HepG2 (cell line): Measurements from ENCODE around the gene HMBS. TPM values are rescaled to one million over a fixed set of nuclear protein-coding genes. Genes with fewer than 3 reads are reported as not detected.

Experiments
- FOXA1 ChIP-seq, 2 experiments: fragments of 450-650 bp in 1 of 2; sonication (generic) in 1 of 2; formaldehyde crosslinking in 1 of 2; IDR thresholded peaks; 2 replicates each; pipeline versions ENCODE4 v1.4.0 to v1.6.1; 2016 to 2020; ENCODE audit warnings: missing genetic modification reagents in 1 of 2
- KAT2B ChIP-seq: fragments of 150-350 bp; IDR thresholded peaks from 2 replicates; pipeline ENCODE4 v1.6.1; 2014; ENCODE audit warnings: low read depth, low read length, borderline replicate concordance
- MAFK ChIP-seq, 2 experiments: IDR thresholded peaks in 1 of 2; conservative IDR thresholded peaks in 1 of 2; 2 replicates each; pipeline ENCODE4 v1.6.1; 2011; ENCODE audit warnings: improper control_type of control experiment in 2 of 2, low read length in 2 of 2
- SNAPC2 ChIP-seq: sonication (generic); formaldehyde crosslinking; IDR thresholded peaks from 2 replicates; pipeline ENCODE4 v1.8.1; 2022; ENCODE audit warnings: mild to moderate bottlenecking, missing genetic modification reagents
- TBX2 ChIP-seq: sonication (generic); formaldehyde crosslinking; IDR thresholded peaks from 2 replicates; pipeline ENCODE4 v1.5.0; 2020; ENCODE audit warnings: missing genetic modification reagents, mild to moderate bottlenecking, borderline replicate concordance
- ZFAT ChIP-seq: sonication (generic); formaldehyde crosslinking; conservative IDR thresholded peaks from 2 replicates; pipeline ENCODE4 v1.8.1; 2023; ENCODE audit warnings: missing genetic modification reagents, inconsistent platforms
- ZNF609 ChIP-seq: sonication (generic); formaldehyde crosslinking; IDR thresholded peaks from 2 replicates; pipeline ENCODE4 v1.4.0; 2020; ENCODE audit warnings: mild to moderate bottlenecking, missing genetic modification reagents, borderline replicate concordance
- ZNF629 ChIP-seq: sonication (generic); formaldehyde crosslinking; conservative IDR thresholded peaks from 2 replicates; pipeline ENCODE4 v1.5.0; 2020; ENCODE audit warnings: missing genetic modification reagents
- ZNF652 ChIP-seq: IDR thresholded peaks from 2 replicates; pipeline ENCODE4 v1.6.1; 2016; ENCODE audit warnings: low read depth, borderline replicate concordance
- polyA plus RNA-seq, 8 experiments: library from polyadenylated mRNA; depleted of rRNA in 3 of 8; stranded (reverse) in 7 of 8; unstranded in 1 of 8; fragments of >200 nt; fragmentation: Illumina TruSeq in 4 of 8; extraction: Trizol in 4 of 8; gene quantifications; 2 replicates each; pipeline versions ENCODE4 v1.2.1 to v1.2.3, GENCODE V29; 2011 to 2016; ENCODE audit warnings: low read depth in 4 of 8, missing spikeins in 1 of 8, mixed read lengths in 1 of 8; ENCODE audit not compliant: insufficient read depth in 1 of 8
- total RNA-seq, 5 experiments: library from RNA; depleted of rRNA; stranded (reverse); fragments of >200 nt; fragmentation: Illumina TruSeq; extraction: Trizol; gene quantifications; 2 replicates each; pipeline ENCODE4 v1.2.3, GENCODE V29; 2016; ENCODE audit warnings: low read depth in 1 of 5
- TF ChIP-seq, protein P1 (sequence below): sonication (generic); formaldehyde crosslinking; IDR thresholded peaks from 2 replicates; pipeline ENCODE4 v1.5.0; 2020; ENCODE audit warnings: mild to moderate bottlenecking, missing genetic modification reagents, borderline replicate concordance
- TF ChIP-seq, protein P2 (sequence below): sonication (generic); formaldehyde crosslinking; IDR thresholded peaks from 2 replicates; pipeline ENCODE4 v1.4.0; 2020; ENCODE audit warnings: mild to moderate bottlenecking, missing genetic modification reagents
- TF ChIP-seq, protein P3 (sequence below): sonication (generic); formaldehyde crosslinking; IDR thresholded peaks from 2 replicates; pipeline ENCODE4 v1.5.1; 2020; ENCODE audit warnings: missing genetic modification reagents, mild to moderate bottlenecking, borderline replicate concordance

Gene HMBS
- total and polyA plus RNA-seq, 2 of the 13 experiments (the other 11 are each of a cell fraction or from before 2014, with no cell fraction given) = 9.4 to 46.9 TPM

DNA sequence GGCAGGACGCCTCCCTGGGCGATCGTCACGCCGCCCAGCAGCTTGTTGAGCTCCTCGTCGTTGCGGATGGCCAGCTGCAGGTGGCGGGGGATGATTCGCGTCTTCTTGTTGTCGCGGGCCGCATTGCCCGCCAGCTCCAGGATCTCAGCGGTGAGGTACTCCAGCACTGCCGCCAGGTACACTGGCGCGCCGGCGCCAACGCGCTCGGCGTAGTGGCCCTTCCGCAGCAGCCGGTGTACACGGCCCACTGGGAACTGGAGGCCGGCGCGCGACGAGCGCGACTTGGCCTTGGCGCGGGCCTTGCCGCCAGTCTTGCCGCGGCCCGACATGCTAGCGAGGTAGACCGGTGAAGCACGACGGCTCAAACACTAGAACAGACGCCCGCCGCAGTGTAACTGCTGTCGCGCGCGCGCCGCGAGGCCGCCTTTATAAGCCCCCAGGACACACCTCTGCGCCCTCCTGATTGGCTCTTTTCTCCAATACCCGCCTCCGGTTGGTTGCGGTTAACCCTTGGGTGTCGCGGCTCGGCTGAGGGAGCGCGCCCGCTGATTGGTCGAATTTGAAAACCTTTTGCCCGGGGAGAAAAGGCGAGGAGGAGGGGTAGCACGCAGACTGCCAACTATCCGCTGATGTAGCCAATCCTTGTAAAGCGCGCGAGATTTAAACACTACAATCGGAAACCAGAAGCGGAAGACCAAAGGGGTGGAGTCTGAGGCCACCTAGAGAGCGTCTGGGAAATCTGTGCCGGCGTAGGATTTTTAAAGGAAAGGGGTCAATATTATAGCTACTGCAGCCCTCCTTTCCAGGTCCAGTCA is 10.6 kb downstream of the HMBS start (continued):
- TF ChIP-seq, protein P1, sequence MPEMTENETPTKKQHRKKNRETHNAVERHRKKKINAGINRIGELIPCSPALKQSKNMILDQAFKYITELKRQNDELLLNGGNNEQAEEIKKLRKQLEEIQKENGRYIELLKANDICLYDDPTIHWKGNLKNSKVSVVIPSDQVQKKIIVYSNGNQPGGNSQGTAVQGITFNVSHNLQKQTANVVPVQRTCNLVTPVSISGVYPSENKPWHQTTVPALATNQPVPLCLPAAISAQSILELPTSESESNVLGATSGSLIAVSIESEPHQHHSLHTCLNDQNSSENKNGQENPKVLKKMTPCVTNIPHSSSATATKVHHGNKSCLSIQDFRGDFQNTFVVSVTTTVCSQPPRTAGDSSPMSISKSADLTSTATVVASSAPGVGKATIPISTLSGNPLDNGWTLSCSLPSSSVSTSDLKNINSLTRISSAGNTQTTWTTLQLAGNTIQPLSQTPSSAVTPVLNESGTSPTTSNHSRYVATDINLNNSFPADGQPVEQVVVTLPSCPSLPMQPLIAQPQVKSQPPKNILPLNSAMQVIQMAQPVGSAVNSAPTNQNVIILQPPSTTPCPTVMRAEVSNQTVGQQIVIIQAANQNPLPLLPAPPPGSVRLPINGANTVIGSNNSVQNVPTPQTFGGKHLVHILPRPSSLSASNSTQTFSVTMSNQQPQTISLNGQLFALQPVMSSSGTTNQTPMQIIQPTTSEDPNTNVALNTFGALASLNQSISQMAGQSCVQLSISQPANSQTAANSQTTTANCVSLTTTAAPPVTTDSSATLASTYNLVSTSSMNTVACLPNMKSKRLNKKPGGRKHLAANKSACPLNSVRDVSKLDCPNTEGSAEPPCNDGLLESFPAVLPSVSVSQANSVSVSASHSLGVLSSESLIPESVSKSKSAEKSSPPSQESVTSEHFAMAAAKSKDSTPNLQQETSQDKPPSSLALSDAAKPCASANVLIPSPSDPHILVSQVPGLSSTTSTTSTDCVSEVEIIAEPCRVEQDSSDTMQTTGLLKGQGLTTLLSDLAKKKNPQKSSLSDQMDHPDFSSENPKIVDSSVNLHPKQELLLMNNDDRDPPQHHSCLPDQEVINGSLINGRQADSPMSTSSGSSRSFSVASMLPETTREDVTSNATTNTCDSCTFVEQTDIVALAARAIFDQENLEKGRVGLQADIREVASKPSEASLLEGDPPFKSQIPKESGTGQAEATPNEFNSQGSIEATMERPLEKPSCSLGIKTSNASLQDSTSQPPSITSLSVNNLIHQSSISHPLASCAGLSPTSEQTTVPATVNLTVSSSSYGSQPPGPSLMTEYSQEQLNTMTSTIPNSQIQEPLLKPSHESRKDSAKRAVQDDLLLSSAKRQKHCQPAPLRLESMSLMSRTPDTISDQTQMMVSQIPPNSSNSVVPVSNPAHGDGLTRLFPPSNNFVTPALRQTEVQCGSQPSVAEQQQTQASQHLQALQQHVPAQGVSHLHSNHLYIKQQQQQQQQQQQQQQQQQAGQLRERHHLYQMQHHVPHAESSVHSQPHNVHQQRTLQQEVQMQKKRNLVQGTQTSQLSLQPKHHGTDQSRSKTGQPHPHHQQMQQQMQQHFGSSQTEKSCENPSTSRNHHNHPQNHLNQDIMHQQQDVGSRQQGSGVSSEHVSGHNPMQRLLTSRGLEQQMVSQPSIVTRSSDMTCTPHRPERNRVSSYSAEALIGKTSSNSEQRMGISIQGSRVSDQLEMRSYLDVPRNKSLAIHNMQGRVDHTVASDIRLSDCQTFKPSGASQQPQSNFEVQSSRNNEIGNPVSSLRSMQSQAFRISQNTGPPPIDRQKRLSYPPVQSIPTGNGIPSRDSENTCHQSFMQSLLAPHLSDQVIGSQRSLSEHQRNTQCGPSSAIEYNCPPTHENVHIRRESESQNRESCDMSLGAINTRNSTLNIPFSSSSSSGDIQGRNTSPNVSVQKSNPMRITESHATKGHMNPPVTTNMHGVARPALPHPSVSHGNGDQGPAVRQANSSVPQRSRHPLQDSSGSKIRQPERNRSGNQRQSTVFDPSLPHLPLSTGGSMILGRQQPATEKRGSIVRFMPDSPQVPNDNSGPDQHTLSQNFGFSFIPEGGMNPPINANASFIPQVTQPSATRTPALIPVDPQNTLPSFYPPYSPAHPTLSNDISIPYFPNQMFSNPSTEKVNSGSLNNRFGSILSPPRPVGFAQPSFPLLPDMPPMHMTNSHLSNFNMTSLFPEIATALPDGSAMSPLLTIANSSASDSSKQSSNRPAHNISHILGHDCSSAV (CRISPR knock-in tag) = peak; percentile 79
- TF ChIP-seq, protein P2, sequence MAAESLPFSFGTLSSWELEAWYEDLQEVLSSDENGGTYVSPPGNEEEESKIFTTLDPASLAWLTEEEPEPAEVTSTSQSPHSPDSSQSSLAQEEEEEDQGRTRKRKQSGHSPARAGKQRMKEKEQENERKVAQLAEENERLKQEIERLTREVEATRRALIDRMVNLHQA (CRISPR knock-in tag) = no peak
- TF ChIP-seq ZNF629 (CRISPR knock-in tag) = no peak
- TF ChIP-seq TBX2 = peak; percentile 86
- TF ChIP-seq MAFK (conservative IDR thresholded peaks at IDR 0.05 in 1 of 2, IDR thresholded peaks at IDR 0.05 in 1 of 2; ENCODE audit: low read length in 2 of 2) = peak in 1 of 2 experiments; percentile 47; a peak in 1 of 4 replicates
- peak; percentile 99 for TF ChIP-seq ZNF652
- TF ChIP-seq FOXA1 (IDR thresholded peaks at IDR 0.05) = no peak
- no peak for TF ChIP-seq FOXA1 (CRISPR knock-in tag; IDR thresholded peaks at IDR 0.05)
- peak; percentile 71; the same call in 1 of the 2 replicates for TF ChIP-seq SNAPC2 (CRISPR knock-in tag)
- TF ChIP-seq, protein P3, sequence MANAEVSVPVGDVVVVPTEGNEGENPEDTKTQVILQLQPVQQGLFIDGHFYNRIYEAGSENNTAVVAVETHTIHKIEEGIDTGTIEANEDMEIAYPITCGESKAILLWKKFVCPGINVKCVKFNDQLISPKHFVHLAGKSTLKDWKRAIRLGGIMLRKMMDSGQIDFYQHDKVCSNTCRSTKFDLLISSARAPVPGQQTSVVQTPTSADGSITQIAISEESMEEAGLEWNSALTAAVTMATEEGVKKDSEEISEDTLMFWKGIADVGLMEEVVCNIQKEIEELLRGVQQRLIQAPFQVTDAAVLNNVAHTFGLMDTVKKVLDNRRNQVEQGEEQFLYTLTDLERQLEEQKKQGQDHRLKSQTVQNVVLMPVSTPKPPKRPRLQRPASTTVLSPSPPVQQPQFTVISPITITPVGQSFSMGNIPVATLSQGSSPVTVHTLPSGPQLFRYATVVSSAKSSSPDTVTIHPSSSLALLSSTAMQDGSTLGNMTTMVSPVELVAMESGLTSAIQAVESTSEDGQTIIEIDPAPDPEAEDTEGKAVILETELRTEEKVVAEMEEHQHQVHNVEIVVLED (CRISPR knock-in tag) = peak; percentile 86
- TF ChIP-seq KAT2B = no peak
- TF ChIP-seq ZNF609 (CRISPR knock-in tag) = peak; percentile 57; the same call in 1 of the 2 replicates
- no peak for TF ChIP-seq ZFAT (CRISPR knock-in tag)
